Measurements from ENCODE around the gene HYI. TPM values are rescaled to one million over a fixed set of nuclear protein-coding genes. Genes with fewer than 3 reads are reported as not detected.
A peak's percentile ranks its signal among the peaks of the same experiment; 100 is the strongest.

Gene HYI
- total RNA-seq, 1 donor from 2014 or later: 72.6 TPM

DNA sequence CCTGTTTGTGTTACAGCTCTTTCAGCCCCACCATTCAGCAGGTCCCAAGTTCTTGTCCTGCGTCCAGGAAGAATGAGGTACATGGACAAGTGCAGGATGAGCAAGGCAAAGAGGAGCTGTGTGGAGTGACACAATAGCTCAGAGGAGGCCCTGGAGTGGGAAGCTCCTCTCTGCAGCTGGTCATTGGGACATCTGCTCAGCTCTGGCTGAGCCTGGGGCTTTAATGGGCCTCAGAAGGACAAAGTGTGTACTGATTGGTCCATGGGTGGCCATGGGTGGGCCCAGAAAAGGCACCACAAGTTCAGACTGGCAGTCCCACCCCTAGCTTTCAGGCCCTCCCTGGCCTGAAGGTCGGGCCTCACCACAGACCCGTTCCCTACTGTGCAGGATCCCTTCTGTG is 14.7 kb upstream of the HYI start:
- H3K27ac ChIP-seq: no peak overlapping the region
- H3K9me3 ChIP-seq: no peaks in the 10 kb centered on the region
- no peak for DNase-seq
- H3K36me3 ChIP-seq: no peaks in the 10 kb centered on the region
- intact Hi-C loops (cut with DNase I): no loop called here
- peaks cover 6% of the 10 kb centered on the region for H3K4me1 ChIP-seq
- TF ChIP-seq, protein P1, sequence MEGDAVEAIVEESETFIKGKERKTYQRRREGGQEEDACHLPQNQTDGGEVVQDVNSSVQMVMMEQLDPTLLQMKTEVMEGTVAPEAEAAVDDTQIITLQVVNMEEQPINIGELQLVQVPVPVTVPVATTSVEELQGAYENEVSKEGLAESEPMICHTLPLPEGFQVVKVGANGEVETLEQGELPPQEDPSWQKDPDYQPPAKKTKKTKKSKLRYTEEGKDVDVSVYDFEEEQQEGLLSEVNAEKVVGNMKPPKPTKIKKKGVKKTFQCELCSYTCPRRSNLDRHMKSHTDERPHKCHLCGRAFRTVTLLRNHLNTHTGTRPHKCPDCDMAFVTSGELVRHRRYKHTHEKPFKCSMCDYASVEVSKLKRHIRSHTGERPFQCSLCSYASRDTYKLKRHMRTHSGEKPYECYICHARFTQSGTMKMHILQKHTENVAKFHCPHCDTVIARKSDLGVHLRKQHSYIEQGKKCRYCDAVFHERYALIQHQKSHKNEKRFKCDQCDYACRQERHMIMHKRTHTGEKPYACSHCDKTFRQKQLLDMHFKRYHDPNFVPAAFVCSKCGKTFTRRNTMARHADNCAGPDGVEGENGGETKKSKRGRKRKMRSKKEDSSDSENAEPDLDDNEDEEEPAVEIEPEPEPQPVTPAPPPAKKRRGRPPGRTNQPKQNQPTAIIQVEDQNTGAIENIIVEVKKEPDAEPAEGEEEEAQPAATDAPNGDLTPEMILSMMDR (IDR thresholded peaks at IDR 0.05): no peak
- H3K4me3 ChIP-seq: no peak overlapping the region
- no peaks in the 10 kb centered on the region for H3K27me3 ChIP-seq
- ATAC-seq: no peak

DNA sequence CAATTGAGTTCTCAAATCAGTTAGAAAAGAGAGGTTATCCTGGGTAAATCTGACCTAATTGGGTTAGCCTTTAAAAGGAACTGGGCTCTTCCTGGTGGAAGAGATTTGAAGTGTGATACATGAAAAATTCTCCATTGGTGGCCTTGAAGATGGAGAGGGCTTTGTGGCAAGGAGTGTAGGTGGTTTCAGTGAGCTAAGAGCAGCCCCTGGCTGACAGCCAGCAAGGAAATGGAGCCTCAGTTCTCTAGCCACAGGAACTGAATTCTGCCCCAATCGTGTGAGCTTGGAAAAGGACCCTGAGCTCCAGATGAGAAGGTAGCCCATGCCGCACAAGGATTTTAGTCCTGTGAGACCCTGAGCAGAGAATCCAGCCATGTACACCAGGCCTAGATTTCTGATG is 12.7 kb upstream of the HYI start:
- Histone ChIP-seq H3K4me3 (no peak overlapping the region), H3K4me1 (no peaks in the 10 kb centered on the region), H3K9me3 (no peaks in the 10 kb centered on the region), H3K27me3 (no peaks in the 10 kb centered on the region), H3K27ac (no peak overlapping the region), H3K36me3 (no peaks in the 10 kb centered on the region)
- no peak for DNase-seq
- intact Hi-C loops (cut with DNase I): no loop called here
- TF ChIP-seq, protein P1 (IDR thresholded peaks at IDR 0.05): no peak
- peak; percentile 12 for ATAC-seq

DNA sequence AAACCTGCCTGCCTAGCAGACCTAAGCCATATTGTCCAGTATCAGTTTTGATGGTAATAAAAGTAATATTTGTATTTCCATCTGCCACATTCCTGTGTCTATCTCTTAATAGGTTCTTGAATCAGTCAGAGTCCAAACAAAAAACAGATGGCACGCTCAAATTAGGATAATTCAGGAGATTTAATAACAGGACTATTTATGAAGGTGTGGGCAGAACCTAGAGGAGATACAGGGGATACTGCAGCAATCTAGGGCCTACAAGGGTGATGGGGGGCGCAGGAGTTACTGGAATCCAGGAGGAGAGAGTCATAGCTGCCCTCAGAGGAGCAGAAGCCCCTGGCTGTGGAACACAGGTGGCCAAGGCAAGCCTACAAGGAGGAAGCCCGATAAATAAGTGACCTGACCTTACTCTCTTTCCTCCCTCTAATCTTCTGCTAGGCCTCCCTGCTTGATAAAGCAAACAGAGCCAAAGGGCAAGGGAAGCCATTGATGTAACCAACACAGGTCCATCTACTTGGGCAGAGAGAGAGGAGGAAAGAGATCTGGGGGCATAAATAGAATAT is 11.9 kb upstream of the HYI start:
- intact Hi-C loops (cut with DNase I): no loop called here
- H3K4me1 ChIP-seq: no peaks in the 10 kb centered on the region
- H3K9me3 ChIP-seq: no peaks in the 10 kb centered on the region
- DNase-seq (no peak), ATAC-seq (no peak)
- no peak overlapping the region for H3K4me3 ChIP-seq
- no peaks in the 10 kb centered on the region for H3K36me3 ChIP-seq
- H3K27ac ChIP-seq: no peak overlapping the region
- TF ChIP-seq, protein P1 (IDR thresholded peaks at IDR 0.05): no peak
- no peaks in the 10 kb centered on the region for H3K27me3 ChIP-seq

DNA sequence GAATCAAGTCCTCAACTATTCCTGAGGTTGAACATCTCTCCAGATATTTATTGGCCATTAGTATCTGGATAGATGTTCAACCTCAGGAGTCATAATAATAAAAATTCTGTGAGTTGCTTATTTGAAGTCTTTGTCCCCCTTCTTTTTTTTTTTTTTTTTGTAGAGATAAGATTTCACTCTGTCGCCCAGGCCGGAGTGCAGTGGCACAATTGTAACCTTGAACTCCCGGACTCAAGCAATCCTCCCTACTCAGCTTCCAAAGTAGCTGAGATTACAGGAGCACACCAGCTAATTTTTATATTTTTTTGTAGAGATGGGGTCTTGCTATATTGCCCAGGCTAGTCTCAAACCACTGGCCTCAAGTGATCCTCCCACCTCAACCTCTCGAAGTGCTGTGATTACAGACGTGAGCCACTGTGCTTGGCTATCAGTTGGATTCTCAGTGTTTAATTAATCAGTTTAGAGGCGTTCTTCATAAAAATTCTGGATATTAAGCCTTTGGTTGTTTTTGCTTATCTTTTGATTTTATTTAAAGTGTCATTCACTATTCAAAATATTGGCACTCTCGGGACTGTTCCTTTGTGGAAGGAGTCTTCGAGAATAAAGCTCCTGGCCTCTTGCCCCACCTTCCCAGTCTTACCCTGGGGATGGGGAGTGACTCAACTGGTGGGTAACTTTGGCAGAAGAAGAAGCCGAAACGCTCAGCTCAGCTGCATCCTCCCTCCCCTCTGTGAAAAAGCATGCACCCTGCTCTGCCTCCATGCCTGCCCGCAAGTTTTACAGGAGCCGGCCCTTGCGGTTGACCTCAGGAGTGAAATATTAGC is 11.2 kb upstream of the HYI start:
- intact Hi-C loops (cut with DNase I): no loop called here
- no peak for DNase-seq
- TF ChIP-seq, protein P1 (IDR thresholded peaks at IDR 0.05): no peak
- H3K4me1 ChIP-seq: no peaks in the 10 kb centered on the region
- no peak overlapping the region for H3K4me3 ChIP-seq
- H3K27me3 ChIP-seq: no peaks in the 10 kb centered on the region
- ATAC-seq: no peak
- no peaks in the 10 kb centered on the region for H3K9me3 ChIP-seq
- no peaks in the 10 kb centered on the region for H3K36me3 ChIP-seq
- H3K27ac ChIP-seq: no peak overlapping the region

DNA sequence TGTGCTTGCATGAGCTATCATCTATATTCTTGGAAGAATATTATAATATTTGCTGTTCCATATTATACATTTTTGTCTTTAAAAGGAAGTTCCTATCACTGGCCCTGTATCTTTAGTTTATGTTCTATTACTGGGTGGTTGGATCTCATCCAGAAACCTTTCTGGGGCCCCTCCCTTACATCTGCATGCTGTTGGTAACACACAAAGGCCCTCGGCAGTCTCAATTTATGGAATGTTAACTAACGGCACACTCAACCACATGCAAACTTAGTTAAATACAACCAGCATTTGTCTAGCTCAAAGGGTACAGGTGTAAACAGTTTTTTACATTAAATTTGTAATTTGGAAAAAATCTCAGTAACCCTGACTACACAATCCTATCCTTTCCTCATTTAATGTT is 9.7 kb upstream of the HYI start:
- H3K9me3 ChIP-seq: no peaks in the 10 kb centered on the region
- no peaks in the 10 kb centered on the region for H3K36me3 ChIP-seq
- TF ChIP-seq, protein P1 (IDR thresholded peaks at IDR 0.05): no peak
- no peaks in the 10 kb centered on the region for H3K4me1 ChIP-seq
- intact Hi-C loops (cut with DNase I): no loop called here
- ATAC-seq (no peak), DNase-seq (no peak)
- H3K4me3 ChIP-seq: no peak overlapping the region
- no peaks in the 10 kb centered on the region for H3K27me3 ChIP-seq
- H3K27ac ChIP-seq: no peak overlapping the region

Measured in upper lobe of right lung (tissue), 1 donor.